Measurements from ENCODE around the gene RHBDF1.
A peak's percentile ranks its signal among the peaks of the same experiment; 100 is the strongest.
"Not testable (repeated sequence)": the region's sequence is repeated elsewhere in the genome, so short reads cannot be mapped to it uniquely, and the experiment has no call there.

The RHBDF1 gene

DNA sequence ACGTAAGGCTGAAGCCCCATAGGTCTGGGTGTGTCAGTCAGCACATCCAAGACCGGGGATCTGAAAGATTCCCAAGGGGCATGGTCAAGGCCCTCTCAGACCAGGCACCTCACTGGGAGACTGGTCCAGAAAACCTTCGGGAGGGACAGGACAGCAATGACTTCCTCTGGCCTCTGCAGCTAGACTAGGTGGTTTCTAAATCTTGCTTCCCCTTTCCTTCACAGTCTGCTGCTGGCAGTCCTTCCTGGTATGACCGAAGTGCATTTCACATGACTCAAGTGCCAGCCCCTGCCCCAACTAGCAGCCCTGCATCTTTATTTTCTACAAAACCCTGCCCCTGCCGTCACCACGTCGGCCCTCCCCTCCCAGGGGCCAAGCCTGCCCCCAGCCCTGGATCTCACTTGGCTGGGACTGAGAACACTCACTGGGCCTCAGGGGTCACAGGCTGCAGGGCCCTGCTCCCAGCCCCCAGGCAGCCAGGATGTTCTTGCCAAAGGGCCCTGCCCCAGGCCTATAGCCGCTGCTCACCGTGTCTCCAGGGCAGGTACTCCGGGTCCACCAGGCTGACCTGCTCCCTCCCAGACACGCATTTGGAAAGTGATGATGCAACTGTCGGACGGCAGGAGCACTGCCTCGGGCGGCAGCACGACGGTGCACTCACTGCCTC is 37.3 kb downstream of the RHBDF1 start:
- no peak for DNase-seq (ENCODE audit: low read depth)
- no peak for TF ChIP-seq CTCF (IDR thresholded peaks at IDR 0.05; ENCODE audit: control insufficient read depth, extremely low read depth, insufficient read depth)

GRCh38 chr16:34648-34987 is 37.8 kb downstream of the RHBDF1 start:
- no peak for DNase-seq (ENCODE audit: low read depth)
- no peak overlapping the region for H3K4me3 ChIP-seq (ENCODE audit: low read depth, low read length)
- no peak for TF ChIP-seq CTCF (IDR thresholded peaks at IDR 0.05; ENCODE audit: control insufficient read depth, extremely low read depth, insufficient read depth)

More for the DNA sequence above, 37.3 kb downstream of the RHBDF1 start:
- no peak overlapping the region for H3K4me3 ChIP-seq (ENCODE audit: low read depth, low read length)

GRCh38 chr16:33877-34647 is 38.4 kb downstream of the RHBDF1 start:
- TF ChIP-seq CTCF (IDR thresholded peaks at IDR 0.05; ENCODE audit: control insufficient read depth, extremely low read depth, insufficient read depth): no peak
- H3K4me3 ChIP-seq (ENCODE audit: low read depth, low read length): no peak overlapping the region
- DNase-seq (ENCODE audit: low read depth): no peak

DNA sequence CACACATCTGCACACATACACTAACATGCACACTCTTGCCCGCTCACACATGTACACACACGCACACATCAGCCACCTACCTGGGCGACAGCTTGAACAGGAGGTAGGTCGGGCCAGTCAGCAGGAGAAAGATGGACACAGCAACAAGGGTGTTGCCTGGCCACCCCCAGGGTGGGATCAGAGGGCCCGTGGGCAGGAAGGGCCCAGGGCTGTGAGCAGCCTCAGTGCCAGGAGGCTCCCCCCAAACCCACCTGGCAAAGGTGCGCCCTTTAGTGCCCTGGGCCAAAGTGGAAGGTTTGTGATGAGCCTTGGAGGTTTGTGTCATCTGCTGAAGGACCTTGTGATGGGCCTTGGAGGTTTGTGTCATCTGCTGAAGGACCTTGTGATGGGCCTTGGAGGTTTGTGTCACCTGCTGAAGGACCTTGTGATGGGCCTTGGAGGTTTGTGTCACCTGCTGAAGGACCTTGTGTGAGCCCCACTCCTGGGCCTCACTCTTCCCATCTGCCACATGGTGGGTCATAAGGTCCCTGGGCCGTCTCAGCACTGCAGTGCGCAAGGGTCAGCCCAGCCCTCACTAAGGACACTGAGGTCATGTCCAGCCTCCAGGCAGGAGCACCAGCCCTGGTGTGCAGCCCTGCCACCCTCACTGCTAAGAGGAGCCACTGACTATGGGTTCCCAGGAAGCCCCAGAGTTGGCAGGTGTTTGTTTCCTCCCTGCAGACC is 39.1 kb downstream of the RHBDF1 start:
- DNase-seq (ENCODE audit: low read depth); H3K4me3 ChIP-seq (ENCODE audit: low read depth, low read length): not testable (repeated sequence)

DNA sequence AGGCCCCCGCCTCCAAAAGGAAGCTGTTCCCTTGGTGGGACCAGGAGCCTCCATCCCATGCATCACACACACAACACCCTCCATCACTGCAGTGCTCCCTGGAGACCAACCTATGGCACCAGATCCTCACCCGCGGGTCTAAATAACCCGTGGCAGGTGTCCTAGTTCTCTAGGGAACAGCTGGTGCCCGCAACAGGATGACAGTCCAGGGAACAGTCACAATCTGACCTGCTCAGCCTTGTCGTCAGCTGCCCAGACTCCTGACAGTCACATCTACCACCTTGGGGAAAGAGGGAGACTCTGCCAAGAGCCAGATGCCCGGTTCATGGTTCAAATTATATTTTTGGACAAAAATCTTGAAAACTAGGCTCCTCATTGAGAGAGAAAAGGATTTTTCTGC is 41.8 kb downstream of the RHBDF1 start:
- H3K4me3 ChIP-seq (ENCODE audit: low read depth, low read length); DNase-seq (ENCODE audit: low read depth): not testable (repeated sequence)

- H3K4me3 ChIP-seq (ENCODE audit: low read depth, low read length); DNase-seq (ENCODE audit: low read depth): not testable (repeated sequence)
Measured at GRCh38 chr16:25926-26348, 46.5 kb downstream of the RHBDF1 start.

DNA sequence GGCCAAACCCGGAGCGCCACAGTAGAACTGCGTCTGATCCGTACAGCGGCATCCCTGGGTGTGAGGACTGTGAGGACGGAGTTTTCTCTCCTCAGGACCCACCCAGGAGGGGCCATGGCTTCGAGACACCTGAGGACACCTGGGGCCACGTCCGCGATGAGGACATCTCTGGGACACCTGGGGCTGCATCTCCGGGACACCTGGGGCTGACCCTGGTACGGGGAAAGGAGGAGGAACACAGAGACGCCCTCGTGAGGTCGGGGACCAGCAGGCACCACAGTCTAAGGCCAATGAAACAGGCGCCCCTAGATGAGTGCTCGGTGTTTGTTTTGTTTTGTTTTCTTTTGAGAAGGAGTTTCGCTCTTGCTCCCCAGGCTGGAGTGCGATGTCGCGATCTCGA is 48.3 kb downstream of the RHBDF1 start:
- not testable (repeated sequence) for H3K4me3 ChIP-seq (ENCODE audit: low read depth, low read length); DNase-seq (ENCODE audit: low read depth)

DNA sequence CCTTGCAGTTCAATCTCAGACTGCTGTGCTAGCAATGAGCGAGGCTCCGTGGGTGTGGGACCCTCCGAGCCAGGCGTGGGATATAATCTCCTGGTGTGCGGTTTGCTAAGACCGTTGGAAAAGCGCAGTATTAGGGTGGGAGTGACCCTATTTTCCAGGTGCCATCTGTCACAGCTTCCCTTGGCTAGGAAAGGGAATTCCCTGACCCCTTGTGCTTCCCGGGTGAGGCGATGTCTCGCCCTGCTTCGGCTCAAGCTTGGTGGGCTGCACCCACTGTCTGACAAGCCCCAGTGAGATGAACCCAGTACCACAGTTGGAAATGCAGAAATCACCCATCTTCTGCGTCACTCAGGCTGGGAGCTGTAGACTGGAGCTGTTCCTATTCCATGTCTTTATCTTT is 51.5 kb downstream of the RHBDF1 start:
- not testable (repeated sequence) for DNase-seq (ENCODE audit: low read depth); H3K4me3 ChIP-seq (ENCODE audit: low read depth, low read length)

- H3K4me3 ChIP-seq (ENCODE audit: low read depth, low read length); DNase-seq (ENCODE audit: low read depth): not testable (repeated sequence)
Measured at GRCh38 chr16:17062-17765, 55.2 kb downstream of the RHBDF1 start.

- not testable (repeated sequence) for DNase-seq (ENCODE audit: low read depth); H3K4me3 ChIP-seq (ENCODE audit: low read depth, low read length)
- peak; percentile 69 for TF ChIP-seq CTCF (IDR thresholded peaks at IDR 0.05; ENCODE audit: control insufficient read depth, extremely low read depth, insufficient read depth)
Measured at GRCh38 chr16:10772-11171, 61.7 kb downstream of the RHBDF1 start.
